Measurements from ENCODE around the gene ALAS1.

Gene ALAS1

GRCh38 chr3:52202384-52203077, 4.6 kb downstream of the ALAS1 start:
- no peak for DNase-seq

GRCh38 chr3:52203701-52204100, 5.7 kb downstream of the ALAS1 start:
- no peak for DNase-seq

GRCh38 chr3:52204337-52205073, 6.5 kb downstream of the ALAS1 start:
- DNase-seq: no peak

GRCh38 chr3:52205727-52206372, 7.9 kb downstream of the ALAS1 start:
- DNase-seq: no peak

- DNase-seq: no peak
These were observed 10.6 kb downstream of the ALAS1 start for GRCh38 chr3:52208556-52208955.

- no peak for DNase-seq
These were observed 12.1 kb downstream of the ALAS1 start for GRCh38 chr3:52210037-52210436.

GRCh38 chr3:52210550-52211046, 12.6 kb downstream of the ALAS1 start:
- no peak for DNase-seq

- no peak for DNase-seq
These were observed 13.4 kb downstream of the ALAS1 start for GRCh38 chr3:52211268-52211891.

- DNase-seq: no peak
These were observed 15.0 kb downstream of the ALAS1 start for GRCh38 chr3:52213005-52213404.

- DNase-seq: no peak
These were observed 15.9 kb downstream of the ALAS1 start for GRCh38 chr3:52213901-52214300.

GRCh38 chr3:52215351-52215750, 17.4 kb downstream of the ALAS1 start:
- DNase-seq: no peak

- peak; percentile 64 for DNase-seq
These were observed 18.8 kb downstream of the ALAS1 start for GRCh38 chr3:52216585-52217408.

GRCh38 chr3:52217409-52217805, 19.4 kb downstream of the ALAS1 start:
- DNase-seq: no peak

GRCh38 chr3:52218026-52218425, 20.1 kb downstream of the ALAS1 start:
- DNase-seq: no peak

- DNase-seq: no peak
These were observed 20.5 kb downstream of the ALAS1 start for GRCh38 chr3:52218454-52218853.

GRCh38 chr3:52218937-52219650, 21.1 kb downstream of the ALAS1 start:
- DNase-seq: no peak

- peak; percentile 90 for DNase-seq
These were observed 22.5 kb downstream of the ALAS1 start for GRCh38 chr3:52220380-52221026.

GRCh38 chr3:52221141-52221562, 23.2 kb downstream of the ALAS1 start:
- DNase-seq: no peak

GRCh38 chr3:52221563-52222318, 23.8 kb downstream of the ALAS1 start:
- no peak for DNase-seq
